Inflammatory macrophage treated with lipopolysaccharide for 4 hours (primary cell): ENCODE results near the gene NPAS1.
"Not testable (repeated sequence)": the region's sequence is repeated elsewhere in the genome, so short reads cannot be mapped to it uniquely, and the experiment has no call there.

Experiments used
- DNase-seq: peaks from one replicate; pipeline ENCODE4 v3.0.0-alpha.2; 2020

Gene NPAS1

DNA sequence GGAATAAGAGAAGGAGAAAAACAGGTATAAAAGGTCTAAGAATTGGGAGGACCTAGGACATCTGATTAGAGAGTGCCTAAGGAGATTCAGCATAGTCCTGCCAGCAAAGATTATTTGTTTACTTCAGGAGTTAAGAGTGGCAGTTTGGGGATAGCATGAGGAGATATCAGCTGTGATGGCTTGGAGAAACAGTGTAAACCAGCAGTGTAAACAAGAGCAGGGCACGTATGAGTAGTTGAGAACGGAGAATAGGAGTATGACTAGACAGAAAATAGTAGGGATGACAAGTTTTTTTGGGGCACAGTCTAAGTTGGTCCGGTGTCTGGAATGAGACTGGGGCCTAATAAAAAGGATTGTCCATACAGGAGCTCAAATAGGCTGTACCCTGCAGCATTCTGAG is 30.9 kb downstream of the NPAS1 start:
- DNase-seq, result not testable (repeated sequence)

DNA sequence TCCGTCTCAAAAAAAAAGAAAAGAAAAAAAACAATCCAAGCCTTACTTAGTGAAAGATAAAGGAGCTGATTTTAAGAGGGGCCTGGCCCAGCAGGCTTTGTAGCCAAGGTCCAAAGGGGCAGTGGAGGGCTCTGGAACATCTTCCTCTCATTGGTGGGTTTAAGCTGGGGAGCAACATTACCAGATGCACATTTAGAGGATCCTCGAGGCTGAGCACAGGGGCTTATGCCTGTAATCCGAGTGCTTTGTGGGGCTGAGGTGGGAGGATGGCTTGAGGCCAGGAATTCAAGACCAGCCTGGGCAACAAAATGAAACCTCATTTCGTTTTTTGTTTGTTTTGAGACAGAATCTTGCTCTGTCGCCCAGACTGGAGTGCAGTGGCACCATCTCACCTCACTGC is 36.8 kb downstream of the NPAS1 start:
- DNase-seq, result no peak

DNA sequence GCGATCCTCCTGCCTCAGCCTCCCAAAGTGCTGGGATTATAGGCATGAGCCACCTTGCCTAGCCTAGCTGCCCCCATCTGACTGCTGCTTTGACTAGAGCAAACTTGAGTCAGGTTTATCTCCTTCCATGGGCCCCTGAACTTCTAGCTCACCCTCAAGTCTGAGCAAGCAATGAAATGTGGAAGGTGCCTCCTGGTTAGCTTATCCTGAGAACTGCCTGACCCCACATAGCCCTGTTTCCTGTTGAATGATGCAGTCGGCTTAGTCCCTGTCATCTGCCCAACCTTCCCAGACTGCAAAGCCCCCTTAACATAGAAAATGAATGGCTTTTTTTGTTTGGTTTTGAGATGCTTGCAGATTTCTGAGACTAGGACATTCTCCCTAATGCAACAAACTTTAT is 37.7 kb downstream of the NPAS1 start:
- DNase-seq, result no peak

DNA sequence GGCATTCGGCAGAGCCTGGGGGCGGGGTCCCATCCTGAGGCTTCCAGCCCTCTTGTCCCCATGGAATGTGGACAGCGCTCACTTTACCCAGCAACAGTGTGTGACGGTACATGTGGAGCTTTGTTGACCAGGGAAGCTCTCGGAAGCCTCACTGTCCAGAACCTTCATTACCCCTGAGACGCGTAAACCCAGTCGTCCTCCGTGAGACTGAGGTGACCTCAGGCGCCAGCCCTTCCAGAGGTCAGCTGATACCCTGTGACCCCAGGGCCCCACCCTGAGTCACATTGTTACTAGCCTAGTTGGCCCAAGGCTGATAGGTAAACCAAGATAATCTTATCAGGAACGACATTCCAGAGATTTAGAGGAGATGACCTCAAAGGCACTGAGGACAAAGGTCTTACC is 39.0 kb downstream of the NPAS1 start:
- DNase-seq, result no peak

DNA sequence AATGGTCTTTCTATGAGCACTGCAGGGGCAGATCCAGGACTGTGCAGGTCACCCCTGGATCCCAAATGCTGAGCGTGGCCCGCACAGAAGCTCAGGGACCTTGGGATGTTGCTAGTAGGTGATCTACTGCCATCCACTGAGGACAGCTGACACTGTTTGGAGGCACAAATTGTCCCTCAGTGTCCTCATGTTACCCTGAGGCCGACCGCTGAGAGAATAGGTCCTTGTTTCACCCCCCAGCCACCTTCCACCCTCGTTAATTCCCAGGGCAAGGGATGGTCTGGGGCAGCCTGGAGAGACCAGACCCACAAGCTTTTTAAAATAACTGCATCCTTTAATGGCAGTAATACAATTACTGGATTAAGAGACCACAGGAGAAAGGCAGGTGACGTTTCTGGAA is 44.2 kb downstream of the NPAS1 start:
- DNase-seq, result no peak

DNA sequence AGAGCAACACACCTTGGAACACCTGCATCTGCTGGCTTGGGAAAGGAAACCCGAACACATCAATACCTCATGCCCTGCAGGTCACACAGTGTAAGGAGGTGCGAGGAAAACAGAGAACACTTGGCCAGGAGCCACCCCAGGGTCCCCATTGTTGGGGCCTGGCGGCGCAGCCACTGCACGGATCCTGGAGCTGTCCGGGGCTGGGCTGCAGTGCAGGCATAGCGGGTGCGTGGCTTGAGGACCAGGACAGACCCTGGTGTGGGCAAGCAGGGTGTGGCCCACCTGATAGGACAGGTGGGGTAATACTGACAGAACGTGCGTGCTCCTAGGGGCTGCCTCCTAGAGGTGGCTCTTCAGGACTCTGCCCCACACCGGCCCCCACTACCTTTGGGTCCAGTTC is 45.6 kb downstream of the NPAS1 start:
- no peak for DNase-seq

DNA sequence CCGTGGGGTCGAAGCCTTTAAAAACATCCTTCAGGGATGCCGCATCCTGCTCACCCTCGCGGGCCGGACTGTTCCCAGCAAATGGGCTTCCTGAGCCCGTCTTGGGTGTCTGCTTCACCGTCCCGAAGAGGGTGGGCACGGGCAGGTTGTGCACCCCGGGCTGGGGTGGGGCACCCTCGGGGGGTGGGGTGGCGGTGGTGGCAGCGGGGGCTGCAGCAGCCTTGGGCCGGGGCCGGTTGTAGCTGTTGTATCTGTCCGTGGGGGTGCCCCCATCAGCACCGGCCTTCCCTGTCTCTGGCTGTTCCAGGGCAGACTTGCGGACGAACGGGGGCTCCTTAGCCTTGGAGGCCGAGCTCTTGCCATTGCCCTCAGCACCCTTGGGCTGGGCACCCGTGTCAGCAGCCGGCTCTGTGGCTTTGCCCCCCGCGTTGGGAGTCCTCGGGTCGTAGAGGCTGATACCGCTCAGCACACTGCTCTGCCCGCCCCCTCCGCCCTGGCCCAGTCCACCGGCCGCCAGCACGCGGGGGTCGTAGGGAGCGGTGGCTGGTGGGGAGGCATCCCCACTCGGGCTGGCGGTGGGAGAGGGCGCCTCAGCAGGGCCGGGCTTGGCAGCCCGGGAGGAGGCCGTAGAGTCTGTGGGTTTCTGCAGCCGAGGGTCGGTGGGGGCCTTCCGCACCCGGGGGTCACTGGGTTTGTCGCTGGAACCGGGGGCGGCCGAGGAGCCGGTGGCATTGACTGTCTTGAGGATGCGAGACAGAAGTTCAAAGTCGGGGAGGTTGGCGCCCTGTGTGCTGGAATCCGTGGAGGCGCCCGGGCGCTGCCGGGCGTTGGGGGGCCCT is 47.0 kb downstream of the NPAS1 start:
- DNase-seq, result no peak

DNA sequence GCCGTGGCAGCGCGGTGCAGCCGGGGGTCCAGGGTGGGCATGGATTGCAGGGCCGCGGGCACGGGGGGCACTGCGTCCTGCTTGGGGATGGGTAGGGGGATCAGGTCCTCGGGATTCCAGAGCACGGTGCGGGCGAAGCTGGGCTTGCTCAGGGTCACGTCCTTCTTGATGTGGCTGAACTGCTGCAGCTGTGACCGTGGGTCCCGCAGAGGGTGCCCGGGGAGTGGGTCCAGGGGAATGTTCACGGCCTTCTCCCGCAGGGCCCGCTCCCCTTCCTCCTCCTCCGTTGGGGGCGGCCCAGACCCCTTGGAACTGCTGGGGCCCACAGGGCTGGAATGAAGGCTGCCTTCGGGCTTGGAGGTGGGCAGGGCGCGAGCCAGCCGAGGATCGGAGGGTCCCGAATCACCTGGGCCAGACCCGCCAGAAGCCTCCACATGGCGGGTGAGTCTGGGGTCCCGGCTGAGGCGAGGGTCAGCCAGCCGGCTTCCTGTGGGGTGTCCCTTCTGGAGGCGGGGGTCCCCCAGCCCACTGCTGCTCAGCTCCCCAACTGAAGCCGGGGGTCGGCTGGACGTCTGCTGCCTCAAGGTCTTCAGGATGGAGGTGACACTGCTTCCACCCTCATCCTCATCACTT is 47.7 kb downstream of the NPAS1 start:
- DNase-seq, result no peak

DNA sequence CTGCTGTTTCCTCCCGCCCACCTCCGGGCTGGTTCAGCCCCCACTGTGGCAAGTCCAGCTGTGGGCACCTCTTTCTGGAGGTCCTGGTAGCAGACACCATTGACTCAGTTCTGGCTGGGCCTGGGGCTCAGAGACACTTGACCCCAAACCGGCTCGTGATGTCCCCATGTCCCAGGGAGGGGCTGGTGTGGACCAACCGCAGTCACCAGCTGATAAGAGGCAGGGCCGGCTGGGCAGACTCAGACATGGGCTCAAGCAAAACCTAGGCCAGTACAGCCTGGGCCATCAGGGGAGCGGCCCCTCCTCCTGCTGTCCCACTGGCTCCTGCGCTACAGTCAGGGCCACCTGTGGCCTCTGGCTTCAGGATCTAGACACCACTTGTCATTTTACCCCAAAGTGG is 48.6 kb downstream of the NPAS1 start:
- no peak for DNase-seq

DNA sequence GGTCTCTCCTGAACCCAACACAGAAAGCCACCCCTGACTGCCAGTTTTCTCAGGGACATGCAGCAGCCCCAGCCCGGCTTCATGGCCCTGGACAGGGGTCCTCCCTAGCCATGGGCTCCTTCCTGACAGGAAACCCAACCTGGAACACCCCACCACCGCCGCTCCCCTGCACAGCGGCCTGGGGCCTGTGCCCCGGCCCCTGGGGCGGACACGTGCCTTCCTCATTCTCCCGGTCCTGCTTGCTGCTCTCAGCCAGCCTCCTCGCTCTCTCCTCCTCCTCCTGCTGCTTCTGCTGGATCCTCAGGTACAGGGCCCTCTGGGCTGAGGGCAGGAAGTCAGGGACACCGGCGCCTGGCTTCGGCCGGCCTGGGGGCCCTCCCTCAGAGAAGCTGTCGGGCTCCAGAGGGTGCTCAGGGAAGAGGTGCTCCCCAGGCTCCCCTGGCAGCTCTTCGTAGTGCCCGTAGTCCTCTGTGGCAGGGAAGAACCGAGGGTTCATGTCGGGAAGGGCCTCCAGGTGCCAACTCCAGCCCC is 49.3 kb downstream of the NPAS1 start:
- no peak for DNase-seq

DNA sequence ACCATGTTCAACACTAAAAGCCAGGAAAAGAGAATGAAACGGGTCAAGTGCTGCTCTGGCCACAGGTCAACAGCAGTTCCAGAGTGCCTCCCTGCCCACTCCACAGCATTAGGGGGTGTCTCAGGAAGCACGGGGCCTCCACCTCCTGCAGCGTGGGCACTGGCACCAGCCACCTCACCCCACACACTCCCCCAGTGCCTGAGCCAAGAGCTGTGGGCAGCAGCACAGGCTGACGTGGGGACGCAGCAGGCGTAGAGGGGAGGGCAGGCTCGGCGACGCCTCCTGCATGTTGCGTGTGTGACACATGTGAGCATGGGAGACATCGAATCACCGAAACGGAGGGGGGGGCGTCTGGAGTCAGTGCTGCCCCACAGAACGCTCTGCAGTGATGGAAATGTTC is 50.2 kb downstream of the NPAS1 start:
- DNase-seq, result no peak

DNA sequence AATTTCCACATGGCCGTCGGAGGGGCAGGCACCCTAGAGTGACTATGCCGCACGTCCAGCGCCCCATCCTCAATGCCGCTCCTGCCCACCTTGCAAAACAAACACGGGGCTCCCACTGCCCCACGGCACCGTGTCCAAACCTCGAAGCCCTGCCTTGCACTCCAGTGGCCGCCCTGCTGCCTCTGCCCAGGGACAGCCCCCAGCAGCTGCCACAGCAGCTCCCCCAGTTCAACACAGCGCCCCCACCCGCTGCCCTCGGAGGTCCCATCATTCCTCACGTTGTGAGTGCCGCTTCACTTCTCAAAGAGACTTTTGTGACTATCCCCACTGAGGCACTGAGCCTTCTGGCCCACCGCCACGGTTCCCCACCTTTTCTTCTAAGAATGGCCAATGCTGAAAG is 51.1 kb downstream of the NPAS1 start:
- DNase-seq, result no peak

DNA sequence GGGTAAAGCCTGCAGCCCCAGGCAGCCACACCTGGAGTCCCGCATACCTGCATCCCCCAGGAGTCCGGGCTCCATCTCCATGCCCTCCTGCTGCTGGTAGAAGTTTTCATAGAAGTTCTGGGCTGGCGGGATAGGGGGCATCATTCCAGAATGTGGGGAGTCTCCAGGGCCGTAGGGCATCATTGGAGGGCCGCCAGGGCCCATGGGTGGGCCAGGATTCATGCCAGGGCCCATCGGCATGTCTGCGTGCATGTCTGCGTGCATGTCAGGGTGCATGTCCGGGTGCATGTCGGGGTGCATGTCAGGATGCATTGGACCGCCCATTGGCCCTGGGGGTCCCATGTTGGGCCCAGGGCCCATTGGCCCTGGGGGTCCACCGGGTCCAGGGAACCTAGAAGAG is 52.1 kb downstream of the NPAS1 start:
- no peak for DNase-seq

DNA sequence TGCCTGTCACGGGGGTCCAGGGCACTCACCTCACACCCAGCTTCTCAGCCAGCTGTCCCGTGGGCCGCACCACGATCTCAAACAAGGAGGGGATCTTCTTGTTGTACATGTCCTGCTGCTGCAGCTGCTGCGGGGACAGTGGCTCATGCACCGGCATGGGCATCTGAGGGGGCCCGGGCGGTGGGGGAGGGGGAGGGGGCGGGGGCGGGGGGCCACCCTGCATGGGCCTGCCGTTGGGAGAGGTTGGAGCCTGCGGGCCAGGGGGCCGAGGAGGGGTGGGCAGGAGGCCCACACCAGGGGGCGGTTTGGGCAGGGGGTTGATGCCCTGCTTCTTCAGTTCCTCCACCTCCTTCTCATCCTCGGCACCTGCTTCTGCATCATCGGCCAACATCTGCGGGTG is 52.7 kb downstream of the NPAS1 start:
- no peak for DNase-seq

DNA sequence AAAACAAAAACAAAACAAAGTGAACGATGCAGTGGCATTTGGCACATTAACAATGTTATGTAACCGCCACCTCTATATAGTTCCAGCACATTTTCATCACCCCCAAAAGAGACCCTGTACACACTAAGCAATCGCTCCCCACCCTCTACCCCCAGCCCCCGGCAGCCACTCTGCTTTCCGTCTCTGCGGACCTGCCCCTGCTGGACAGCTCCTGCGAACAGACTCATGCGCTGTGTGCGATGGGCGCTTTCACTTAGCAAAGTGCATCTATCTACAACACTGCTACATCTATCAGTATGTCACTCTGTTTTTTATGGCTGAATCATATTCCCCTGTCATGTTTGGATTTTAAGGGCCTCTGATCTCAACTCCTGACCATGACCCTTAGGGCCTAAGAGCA is 53.9 kb downstream of the NPAS1 start:
- no peak for DNase-seq

DNA sequence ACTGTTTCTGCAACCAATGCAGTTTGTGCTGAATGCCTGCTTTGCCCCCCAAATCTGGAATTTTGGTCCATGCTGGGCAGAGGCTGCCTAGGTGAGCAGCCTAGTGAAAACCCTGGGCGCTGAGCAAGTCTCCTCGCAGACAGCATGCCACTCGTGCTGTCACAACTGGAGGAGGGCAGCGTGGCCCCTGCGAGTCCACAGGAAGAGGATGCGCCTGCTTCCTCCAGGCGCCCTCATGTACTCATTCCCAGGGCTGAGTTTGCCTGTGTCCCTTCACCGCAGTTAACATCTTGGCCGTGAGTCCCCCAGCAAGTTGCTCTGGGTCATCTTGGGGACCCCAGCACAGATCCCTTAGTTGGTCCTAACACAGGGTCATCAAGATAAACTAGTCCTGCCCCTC is 55.0 kb downstream of the NPAS1 start:
- DNase-seq, result no peak

DNA sequence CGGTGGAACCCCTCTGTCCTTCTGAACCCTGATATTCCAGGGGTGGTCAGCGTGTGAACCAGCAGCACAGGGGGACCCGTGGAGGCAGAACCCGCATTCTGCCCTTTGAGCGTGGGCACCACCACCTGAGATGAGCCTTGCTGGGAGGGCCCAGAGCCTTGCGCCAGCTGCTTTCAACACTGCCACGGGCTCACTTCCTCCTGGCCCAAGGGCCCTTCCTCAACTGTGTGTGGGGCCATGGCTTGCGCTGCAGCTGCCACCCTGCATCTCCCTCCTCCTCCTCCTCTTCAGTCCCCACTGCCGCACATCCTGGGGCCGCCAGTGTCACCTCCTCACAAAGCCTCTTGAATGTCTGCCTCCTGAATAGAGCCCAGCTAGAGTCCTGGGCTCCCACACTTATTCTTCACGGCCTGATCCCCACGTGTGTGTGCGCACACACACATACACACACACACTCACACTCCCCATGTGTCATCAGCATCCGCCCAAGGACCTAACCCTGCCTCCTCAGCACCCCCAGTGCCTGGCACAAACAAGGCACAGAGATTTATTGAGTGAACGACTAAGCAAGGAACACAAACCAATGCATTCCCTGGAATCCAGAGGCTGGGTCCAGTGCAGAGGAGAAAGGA is 55.7 kb downstream of the NPAS1 start:
- DNase-seq, result peak; percentile 75

DNA sequence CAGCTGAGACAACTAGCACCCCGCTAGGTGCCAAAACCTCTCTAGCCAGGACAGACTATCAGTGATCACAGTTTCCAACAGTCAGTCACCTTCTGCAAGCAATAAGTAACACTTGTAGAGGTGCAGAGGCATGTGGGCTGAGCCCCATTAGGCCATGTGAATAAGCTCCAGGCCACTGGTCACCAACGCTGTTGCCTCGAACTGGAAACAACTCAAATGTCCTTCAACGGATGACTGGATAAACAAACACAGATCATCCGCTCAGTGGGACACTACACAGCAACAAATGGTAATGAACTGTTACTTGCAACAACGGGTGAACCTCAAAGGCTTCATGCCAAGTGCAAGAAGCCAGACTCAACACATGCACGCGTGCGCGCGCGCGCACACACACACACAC is 56.3 kb downstream of the NPAS1 start:
- DNase-seq, result no peak

DNA sequence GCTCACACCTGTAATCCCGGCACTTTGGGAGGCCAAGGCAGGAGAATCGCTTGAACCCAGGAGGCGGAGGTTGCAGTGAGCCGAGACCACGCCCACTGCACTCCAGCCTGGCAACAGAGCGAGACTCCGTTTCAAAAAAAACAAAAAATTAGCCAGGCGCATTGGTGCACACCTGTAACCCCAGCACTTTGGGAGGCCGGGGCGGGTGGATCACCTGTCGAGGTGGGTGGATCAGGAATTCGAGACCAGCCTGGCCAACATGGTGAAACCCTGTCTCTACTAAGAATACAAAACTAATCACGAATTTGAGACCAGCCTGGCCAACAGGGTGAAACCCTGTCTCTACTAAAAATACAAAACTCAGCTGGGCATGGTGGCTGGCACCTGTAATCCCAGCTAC is 58.7 kb downstream of the NPAS1 start:
- not testable (repeated sequence) for DNase-seq

DNA sequence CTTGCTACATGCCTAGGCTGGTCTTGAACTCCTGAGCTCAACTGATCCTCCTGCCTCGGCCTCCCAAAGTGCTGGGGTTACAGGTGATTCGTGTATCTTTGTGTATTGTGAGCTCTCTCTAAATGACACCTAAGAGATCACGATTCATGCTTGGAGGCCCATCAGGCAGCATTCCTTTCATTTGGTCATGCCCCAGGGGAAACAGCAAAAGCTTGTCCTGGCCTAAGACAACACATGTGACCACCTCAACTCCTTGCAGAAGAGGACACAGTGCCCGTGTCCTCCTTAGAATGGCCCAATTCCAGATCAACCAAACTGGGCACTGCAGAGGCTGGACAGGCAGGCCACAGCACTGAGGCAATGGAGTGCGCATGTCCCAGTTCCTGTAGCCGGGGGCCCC is 61.5 kb downstream of the NPAS1 start:
- DNase-seq, result no peak

DNA sequence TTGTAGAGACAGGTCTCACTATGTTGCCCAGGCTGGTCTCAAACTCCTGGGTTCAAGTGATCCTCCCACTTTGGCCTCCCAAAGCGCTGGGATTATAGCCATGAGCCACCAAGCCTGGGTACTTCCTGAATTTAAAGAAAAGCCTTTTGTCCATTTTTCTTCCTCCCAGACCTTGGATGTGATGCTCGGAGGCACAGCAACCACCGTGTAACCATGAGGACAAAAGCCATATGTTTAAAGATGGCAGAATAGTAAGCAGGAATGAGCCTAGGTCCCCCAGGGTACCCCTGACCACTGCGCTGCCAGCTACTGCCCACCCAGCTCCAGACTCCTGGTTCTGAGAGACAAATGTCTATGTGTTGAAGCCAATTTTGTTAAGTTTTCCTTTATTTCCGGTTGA is 62.9 kb downstream of the NPAS1 start:
- DNase-seq, result no peak

DNA sequence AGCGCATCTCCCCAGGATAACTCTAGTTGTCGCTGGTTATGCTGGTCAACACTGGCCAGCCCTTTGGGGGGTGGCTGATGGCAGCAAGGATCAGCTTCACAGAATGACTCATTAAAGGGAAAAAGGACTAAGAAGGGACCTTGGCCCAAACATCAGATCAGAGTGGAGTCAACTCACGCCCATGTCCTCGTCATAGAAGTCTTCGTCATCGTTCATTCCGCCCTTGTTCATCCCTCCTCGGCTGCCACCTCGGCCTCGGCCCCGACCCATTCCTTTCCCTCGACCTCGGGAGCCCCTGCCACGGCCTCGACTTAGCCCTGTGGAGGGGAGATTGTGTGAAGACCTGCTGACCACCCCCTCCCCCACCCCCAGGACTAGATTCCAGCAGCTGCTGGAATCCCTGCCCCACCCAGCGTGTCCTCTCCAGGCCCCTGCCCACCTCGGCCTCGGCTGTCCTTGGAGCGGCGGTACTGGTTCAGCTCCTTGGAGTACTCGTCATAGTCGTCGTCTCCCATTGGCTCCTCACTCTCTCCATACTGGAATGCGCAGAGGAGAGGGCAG is 65.3 kb downstream of the NPAS1 start:
- DNase-seq, result no peak

DNA sequence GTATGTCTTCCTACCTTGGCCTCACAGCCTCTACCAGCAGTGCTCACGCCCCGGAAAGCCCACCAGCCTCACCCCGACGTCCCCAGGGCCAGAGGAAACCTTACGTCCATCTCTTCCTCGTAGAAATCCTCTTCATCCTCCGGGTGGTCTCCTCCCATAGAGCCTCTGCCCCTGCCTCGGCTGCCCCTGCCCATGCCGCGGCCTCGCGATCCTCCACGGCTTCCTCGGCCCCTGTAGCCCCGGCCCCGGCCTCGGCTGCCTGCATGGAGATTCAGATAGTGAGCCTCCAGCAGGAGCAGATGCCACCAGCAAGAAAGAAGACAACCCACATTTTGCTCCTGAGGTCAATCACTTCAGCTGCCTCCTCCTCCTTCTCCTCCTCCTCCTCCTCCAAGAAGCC is 66.6 kb downstream of the NPAS1 start:
- no peak for DNase-seq
